IPS-NIHi11 (cell line): ENCODE measurements around the gene KLLN.
"Not testable (repeated sequence)": the region's sequence is repeated elsewhere in the genome, so short reads cannot be mapped to it uniquely, and the experiment has no call there.

Experiments
- DNase-seq: peaks from one replicate; pipeline ENCODE4 v3.0.0; 2012; ENCODE audit warnings: mixed read lengths, low spot score

Gene KLLN

GRCh38 chr10:87863053-87863943 lies at the start of gene KLLN, which contains the start of gene PTEN:
KLLN (minus strand) TSS chr10:87863533; CDS start chr10:87862487, 1,046 bp downstream.
PTEN (plus strand) TSS chr10:87863625; CDS start chr10:87864470, 845 bp downstream.
- DNase-seq, result peak; percentile 87

DNA sequence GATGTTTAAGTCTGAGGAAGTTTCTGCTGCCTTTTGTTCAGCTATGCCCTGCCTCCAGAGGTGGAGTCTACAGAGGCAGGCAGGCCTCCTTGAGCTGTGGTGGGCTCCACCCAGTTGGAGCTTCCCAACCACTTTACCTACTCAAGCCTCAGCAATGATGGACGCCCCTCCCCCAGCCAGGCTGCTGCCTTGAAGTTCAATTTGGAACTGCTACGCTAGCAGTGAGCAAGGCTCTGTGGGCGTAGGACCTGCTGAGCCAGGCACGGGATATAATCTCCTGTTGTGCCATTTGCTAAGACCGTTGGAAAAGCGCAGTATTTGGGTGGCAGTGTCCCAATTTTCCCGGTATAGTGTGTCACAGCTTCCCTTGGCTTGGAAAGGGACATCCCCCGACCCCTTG lies 40.1 kb upstream of the KLLN start:
- not testable (repeated sequence) for DNase-seq

DNA sequence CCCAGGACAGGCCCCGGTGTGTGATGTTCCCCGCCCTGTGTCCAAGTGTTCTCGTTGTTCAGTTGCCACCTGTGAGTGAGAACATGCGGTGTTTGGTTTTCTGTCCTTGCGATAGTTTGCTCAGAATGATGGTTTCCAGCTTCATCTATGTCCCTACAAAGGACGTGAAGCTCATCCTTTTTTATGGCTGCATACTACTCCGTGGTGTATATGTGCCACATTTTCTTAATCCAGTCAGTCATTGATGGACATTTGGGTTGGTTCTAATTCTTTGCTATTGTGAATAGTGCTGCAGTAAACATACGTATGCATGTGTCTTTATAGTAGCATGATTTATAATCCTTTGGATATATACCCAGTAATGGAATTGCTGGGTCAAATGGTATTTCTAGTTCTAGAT lies 34.6 kb upstream of the KLLN start:
- DNase-seq, result not testable (repeated sequence)

DNA sequence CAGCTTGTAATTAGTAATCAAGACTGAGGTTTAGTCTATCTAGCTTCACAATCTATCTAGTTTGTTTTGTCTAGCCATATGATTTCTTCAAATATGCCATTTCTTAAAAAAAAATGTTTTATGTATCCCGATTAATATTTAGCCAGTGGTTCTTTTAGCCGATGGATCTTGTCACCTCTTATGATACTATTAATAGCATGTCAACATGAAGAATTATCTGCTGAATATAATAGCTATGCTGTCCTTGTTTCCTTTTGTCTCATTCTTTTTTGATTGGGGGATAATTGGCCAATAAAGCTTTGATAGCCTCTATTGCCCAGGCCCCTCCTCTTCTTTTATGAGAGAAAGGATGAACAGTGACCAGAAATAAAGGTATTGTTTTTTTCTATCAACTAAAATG lies 32.9 kb upstream of the KLLN start:
- no peak for DNase-seq

- DNase-seq, result no peak
Measured at GRCh38 chr10:87895430-87895829, 32.1 kb upstream of the KLLN start.

GRCh38 chr10:87887548-87888289 lies 24.4 kb upstream of the KLLN start:
- DNase-seq, result no peak

DNA sequence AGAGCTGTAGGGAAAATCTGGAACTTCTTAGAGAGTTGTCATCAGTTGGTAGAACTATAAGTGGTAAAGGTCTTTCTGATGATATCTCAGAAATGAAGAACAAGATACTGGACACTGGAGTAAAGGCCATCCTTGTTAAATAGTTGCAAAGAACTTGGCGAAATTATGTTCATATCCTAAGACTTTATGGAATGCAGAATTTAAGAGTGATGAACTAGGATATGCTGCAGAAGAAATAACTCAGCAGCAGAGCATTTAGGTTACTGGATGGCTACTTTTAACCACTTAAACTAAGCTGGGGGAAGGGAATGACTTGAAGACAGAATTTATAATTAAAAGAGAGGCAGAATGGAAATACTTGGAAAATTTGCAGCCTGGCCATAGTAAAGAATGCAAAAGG lies 23.8 kb upstream of the KLLN start:
- DNase-seq, result no peak

DNA sequence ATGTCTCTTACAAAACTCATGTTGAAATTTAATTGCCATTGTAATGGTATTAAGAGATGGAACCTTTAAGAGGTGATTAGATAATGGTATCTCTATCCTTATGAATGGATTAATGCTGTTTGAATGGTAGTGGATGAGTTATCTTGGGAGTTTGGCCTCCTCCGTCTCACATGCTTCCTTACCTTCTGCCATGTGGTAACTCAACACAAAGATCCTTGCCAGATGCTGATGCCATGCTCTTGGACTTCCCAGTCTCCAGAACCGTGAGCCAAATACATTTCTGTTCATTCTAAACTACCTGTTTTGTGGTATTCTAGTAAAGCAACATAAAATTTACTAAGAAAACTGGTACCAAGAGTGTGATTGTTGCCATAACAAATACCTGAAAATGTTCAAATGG lies 23.3 kb upstream of the KLLN start:
- DNase-seq, result no peak

GRCh38 chr10:87882555-87883294 lies 19.4 kb upstream of the KLLN start:
- no peak for DNase-seq

GRCh38 chr10:87881373-87882059 lies 18.2 kb upstream of the KLLN start:
- DNase-seq, result not testable (repeated sequence)

GRCh38 chr10:87880336-87880735 lies 17.0 kb upstream of the KLLN start:
- DNase-seq, result no peak

GRCh38 chr10:87878664-87879459 lies 15.5 kb upstream of the KLLN start:
- no peak for DNase-seq

- DNase-seq, result no peak
Measured at GRCh38 chr10:87875929-87876571, 12.7 kb upstream of the KLLN start.

GRCh38 chr10:87873656-87874055 lies 10.3 kb upstream of the KLLN start:
- DNase-seq, result no peak

DNA sequence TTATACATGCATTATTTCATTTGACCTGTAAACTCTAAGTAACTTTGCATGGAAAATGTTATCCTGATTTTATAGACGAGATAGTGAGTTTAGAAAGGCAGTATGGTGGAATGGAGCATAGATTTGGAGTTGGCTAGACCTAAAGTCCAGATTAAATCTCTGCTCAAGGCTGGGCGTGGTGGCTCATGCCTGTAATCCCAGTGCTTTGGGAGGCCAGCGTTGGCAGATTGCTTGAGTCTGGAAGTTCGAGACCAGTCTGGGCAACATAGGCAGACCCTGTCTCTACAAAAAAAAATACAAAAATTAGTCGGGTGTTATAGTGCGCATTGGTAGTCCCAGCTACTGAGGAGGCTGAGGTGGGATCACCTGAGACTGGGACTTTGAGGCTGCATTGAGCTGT lies 9.5 kb upstream of the KLLN start:
- DNase-seq, result no peak

GRCh38 chr10:87869773-87870551 lies 6.6 kb upstream of the KLLN start:
- DNase-seq, result no peak

DNA sequence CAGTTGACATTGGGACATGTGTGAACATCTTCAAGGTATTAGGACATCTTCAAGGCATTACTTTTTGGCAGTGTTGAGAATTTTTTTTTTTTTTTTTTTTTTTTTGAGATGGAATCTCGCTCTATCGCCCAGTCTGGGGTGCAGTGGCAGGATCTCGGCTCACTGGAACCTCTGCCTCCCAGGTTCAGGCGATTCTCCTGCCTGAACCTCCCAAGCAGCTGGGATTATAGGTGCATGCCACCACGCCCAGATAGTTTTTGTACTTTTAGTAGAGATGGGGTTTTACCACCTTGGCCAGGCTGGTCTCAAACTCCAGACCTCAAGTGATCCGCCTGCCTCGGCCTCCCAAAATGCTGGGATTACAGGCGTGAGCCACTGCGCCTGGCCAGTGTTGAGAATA lies 5.8 kb upstream of the KLLN start:
- not testable (repeated sequence) for DNase-seq

DNA sequence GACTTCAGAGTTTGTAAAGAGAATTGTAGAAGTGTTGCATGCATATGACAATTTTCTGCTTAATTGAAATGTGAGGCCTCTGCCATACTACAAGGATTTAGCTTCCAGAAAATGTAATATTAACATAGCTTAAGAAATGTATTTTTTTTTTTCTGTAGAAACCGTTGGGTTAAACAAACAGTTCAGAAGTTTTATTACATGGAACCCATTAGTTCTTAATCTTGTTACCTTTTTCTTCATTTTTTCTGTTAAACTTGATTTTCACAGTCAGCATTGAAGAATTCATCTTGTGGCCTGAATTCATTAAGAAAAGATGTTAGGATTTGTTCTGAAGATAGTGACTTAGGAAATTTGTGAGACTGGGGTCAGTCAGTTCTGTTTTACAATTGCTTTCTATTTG lies 4.9 kb upstream of the KLLN start:
- no peak for DNase-seq

DNA sequence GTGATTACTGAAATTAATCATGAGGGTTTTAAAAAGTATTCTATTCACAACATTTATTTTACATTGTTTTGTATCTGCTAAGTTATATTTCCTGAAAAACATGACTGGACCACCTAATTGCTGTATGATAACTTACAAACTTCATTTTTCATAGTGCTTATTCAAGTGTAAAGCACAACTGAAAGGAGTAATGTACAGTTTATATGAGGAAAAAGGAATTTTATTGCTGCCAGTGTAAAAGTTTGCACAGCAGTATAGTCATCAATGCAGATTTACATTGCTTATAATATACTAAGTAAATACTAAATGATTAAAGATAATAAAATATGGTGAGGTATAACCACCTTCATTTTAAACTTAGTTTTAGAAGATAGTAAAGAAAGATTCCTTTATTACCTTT lies 4.1 kb upstream of the KLLN start:
- no peak for DNase-seq
